Esophagus mucosa (tissue), 1 donor: ENCODE data around the gene FMR1. TPM values are rescaled to one million over a fixed set of nuclear protein-coding genes. Genes with fewer than 3 reads are reported as not detected.

Source experiments
- ATAC-seq: fragments of 200-7000 bp; cut with Tn5 transposase; one replicate; pipeline ENCODE4 v1.9.1; 2020
- total RNA-seq: library from RNA; stranded (reverse); gene quantifications from one replicate; pipeline ENCODE4 v1.2.4, GENCODE V29; 2023
- donor health status: DM: yes; HTN: yes; CAD: no.

Gene FMR1
- total RNA-seq = 24.5 TPM

- ATAC-seq = peak; percentile 96
Observed at GRCh38 chrX:147911192-147912022, at the start of gene FMR1. FMR1 (plus strand) TSS chrX:147911919; CDS start chrX:147912180, 261 bp downstream.

- ATAC-seq = no peak
Observed at GRCh38 chrX:147875866-147876596, 35.7 kb upstream of the FMR1 start.

GRCh38 chrX:147876849-147877646 lies 34.7 kb upstream of the FMR1 start:
- no peak for ATAC-seq

GRCh38 chrX:147877726-147878125 lies 34.0 kb upstream of the FMR1 start:
- no peak for ATAC-seq

GRCh38 chrX:147884958-147885357 lies 26.8 kb upstream of the FMR1 start:
- no peak for ATAC-seq

GRCh38 chrX:147890756-147891155 lies 21.0 kb upstream of the FMR1 start:
- no peak for ATAC-seq

GRCh38 chrX:147891896-147892295 lies 19.8 kb upstream of the FMR1 start:
- ATAC-seq = no peak

- ATAC-seq = no peak
Observed at GRCh38 chrX:147893741-147894140, 18.0 kb upstream of the FMR1 start.

- ATAC-seq = no peak
Observed at GRCh38 chrX:147894366-147894963, 17.3 kb upstream of the FMR1 start.

GRCh38 chrX:147897117-147897516 lies 14.6 kb upstream of the FMR1 start:
- no peak for ATAC-seq

GRCh38 chrX:147898951-147899350 lies 12.8 kb upstream of the FMR1 start:
- no peak for ATAC-seq

GRCh38 chrX:147899379-147900114 lies 12.2 kb upstream of the FMR1 start:
- ATAC-seq = peak; percentile 61

GRCh38 chrX:147900349-147900748 lies 11.4 kb upstream of the FMR1 start:
- no peak for ATAC-seq

GRCh38 chrX:147901461-147902126 lies 10.1 kb upstream of the FMR1 start:
- ATAC-seq = no peak

GRCh38 chrX:147902270-147902669 lies 9.4 kb upstream of the FMR1 start:
- ATAC-seq = no peak

- ATAC-seq = no peak
Observed at GRCh38 chrX:147908106-147908505, 3.6 kb upstream of the FMR1 start.

GRCh38 chrX:147910607-147911006 lies 1.1 kb upstream of the FMR1 start:
- ATAC-seq = no peak

GRCh38 chrX:147912093-147912801 lies 528 bp downstream of the FMR1 start:
- peak; percentile 8 for ATAC-seq

GRCh38 chrX:147913570-147913969 lies 1.9 kb downstream of the FMR1 start:
- ATAC-seq = no peak

- no peak for ATAC-seq
Observed at GRCh38 chrX:147914591-147914990, 2.9 kb downstream of the FMR1 start.
